GM11168 (cell line): ENCODE results near the gene MAGI2.
"Not testable (repeated sequence)": the region's sequence is repeated elsewhere in the genome, so short reads cannot be mapped to it uniquely, and the experiment has no call there.

Source experiments
- in situ Hi-C: fragments of 300-500 bp; cut with MboI; formaldehyde crosslinking; loops from one replicate; pipeline ENCODE4 v1.12.0; 2022; ENCODE audit warnings: low sequenced_read_pairs; ENCODE audit not compliant: unreplicated experiment

MAGI2 gene

DNA sequence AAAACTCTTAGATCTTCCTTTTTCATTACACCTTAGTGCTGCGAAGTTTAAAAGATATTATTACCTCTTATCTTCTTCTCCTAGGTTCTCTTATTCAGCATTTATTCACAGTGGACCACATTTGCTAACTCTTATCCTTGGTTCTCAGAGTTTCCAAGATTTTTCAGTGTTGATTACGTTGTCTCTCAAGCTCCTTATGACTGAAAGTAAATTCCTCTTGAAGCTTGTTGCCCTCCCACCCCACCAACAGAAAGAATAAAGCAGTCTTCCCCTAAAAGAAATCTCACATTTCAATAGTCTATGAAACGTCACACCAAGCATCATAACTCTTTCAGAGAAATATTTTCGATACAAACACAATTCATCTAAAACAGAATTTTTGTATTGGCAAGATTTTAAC lies 362.5 kb downstream of the MAGI2 start:
- in situ Hi-C loops = no loop called here

DNA sequence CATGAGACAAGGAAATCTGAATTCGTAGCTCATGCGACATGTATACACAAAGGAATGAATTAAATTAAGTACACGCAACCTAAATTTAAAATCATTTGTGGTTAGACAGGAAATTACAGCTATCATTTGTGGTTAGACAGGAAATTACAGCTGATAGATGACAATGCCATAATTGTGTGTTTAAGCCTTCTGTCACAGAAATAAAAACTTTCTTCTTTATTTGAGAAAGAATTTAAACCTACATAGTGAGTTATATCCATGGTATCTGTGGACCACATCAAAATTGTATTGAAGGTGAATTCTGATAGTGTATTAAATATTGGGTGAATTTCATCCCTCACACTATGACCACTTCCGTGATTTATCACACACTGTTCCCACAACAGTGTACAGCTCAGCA lies 362.9 kb downstream of the MAGI2 start:
- in situ Hi-C loops = no loop called here

- in situ Hi-C loops = no loop called here
These were observed 369.0 kb downstream of the MAGI2 start for GRCh38 chr7:79084423-79084822.

GRCh38 chr7:79079919-79080554 lies 373.4 kb downstream of the MAGI2 start:
- in situ Hi-C loops = no loop called here

DNA sequence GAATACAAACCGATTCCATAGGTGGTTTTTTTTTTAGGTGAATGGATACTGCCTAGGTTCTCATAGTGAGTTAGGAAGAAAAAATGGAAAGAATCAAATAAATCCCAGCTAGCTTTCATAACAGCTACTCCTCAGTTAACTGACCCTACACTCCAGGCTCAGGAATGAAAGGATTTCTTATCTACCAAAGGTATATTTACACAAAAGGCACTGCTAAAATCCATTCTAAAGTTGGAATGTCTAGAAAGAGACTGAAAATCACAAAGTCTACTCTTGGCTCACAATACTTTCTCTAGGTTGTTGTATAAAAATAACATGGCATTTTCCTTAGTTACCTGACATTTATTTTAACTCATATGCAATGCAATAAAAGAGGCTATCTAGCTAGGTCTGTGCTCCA lies 375.2 kb downstream of the MAGI2 start:
- in situ Hi-C loops = no loop called here

DNA sequence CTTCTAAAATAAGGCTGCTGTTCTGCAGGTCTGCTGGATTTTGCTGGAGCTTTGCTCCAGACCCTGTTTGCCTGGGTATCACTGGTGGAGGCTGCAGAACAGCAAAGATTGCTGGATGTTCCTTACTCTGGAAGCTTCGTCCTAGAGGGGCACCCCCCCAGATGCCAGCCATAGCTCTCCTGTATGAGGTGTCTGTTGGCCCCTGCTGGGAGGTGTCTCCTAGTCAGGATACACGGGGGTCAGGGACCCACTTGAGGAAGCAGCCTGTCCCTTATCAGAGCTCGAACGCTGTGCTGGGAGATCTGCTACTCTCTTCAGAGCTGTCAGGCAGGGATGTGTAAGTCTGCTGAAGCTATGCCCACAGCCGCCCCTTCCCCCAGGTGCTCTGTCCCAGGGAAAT lies 382.3 kb downstream of the MAGI2 start:
- in situ Hi-C loops = not testable (repeated sequence)

DNA sequence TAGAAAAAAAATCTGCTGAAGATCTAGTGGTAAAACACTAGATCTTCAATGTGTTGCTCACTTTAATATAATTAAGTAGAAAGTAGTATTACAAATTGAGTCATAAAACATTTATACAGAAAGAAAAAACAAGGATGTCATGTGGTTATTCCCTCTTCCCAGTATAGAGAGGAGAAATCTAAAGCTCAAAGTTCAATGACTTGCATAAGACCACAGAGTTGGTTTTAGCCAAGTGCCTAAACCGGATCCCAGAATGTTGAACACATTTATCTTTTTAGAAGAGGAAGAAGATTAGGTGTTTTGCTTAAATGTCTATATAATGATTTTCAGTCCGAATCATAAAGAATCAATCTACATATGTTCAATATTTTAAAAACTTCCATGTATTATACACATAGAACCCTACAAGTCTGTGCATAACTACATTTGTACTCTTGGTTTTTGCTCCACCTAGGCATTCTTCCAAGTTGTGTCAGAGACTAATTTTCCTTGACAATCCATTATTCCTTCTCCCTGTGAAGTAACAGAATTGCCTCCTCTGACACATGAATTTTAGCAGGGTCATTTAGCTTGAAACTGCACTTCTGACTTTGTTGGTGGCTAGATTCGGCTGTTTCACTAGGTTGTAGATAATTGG lies 389.2 kb downstream of the MAGI2 start:
- in situ Hi-C loops = no loop called here

GRCh38 chr7:79063019-79063698 lies 390.3 kb downstream of the MAGI2 start:
- in situ Hi-C loops = no loop called here

DNA sequence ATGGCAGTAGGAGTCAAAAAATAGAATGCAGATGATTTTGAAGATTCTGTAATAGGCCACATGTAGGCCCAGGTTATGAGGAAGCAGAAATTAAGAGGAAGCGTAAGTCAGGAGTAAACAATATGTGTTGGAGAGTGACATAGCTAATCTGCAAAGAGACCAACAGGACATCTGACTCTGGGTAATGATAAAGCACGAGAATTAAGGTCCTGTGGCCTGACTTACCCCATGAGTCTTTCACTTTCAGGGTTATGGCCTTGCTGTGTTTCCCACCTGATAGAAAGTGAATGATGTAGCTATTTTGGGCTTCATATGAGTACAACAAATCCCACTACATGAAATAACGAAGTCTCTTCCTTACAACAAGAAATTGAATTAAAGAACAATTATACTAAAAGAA lies 393.0 kb downstream of the MAGI2 start:
- in situ Hi-C loops = no loop called here

DNA sequence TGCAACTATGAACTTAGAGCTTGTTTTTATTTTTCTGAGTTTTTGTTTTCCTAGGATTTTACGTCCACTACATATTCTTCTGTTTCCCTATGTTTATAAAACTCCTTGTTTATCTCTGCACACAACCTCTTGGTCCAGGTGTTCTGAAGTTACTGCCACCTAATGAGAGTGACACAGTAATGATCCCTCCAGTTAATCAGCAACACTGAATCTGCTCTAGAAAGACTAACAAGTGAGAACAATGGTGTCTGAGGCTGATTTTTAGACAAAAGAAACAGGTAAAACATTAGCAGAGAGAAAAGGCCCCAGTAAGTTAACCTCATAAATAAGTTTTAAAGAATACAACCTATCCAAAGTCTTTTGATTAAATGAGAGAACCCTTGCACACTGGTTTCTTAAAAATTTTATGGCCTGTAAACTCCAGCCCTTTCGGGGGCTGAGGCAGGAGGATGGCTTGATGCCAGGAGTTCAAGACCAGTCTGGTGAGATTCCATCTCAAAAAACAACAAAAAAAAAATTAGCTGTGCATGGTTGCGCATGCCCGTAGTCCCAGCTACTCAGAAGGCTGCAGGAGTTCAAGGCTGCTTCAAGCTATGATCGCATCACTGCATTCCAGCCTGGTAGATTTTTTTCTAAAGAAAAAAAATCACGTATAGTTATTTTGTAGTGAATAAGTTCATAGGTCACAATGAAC lies 397.6 kb downstream of the MAGI2 start:
- in situ Hi-C loops = no loop called here

- in situ Hi-C loops = no loop called here
These were observed 401.6 kb downstream of the MAGI2 start for GRCh38 chr7:79051915-79052314.

DNA sequence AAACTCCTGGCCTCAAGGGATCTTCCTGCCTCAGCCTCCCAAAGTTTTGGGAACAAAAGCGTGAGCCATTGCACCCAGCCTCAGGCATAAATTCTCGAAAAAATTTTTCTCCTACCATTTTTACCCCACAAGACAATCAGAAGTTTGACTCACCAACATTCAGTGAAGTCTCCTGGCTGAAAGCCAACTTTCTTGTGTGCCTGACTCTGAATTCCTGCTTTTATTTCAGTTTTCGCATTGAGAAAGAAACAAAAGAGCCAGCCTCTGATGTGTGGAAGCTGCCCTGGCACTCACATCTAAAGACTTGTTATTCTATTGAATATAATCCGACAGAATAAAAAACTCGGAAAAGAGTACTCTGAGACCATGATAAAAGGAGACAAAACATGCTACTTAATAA lies 402.9 kb downstream of the MAGI2 start:
- in situ Hi-C loops = no loop called here

DNA sequence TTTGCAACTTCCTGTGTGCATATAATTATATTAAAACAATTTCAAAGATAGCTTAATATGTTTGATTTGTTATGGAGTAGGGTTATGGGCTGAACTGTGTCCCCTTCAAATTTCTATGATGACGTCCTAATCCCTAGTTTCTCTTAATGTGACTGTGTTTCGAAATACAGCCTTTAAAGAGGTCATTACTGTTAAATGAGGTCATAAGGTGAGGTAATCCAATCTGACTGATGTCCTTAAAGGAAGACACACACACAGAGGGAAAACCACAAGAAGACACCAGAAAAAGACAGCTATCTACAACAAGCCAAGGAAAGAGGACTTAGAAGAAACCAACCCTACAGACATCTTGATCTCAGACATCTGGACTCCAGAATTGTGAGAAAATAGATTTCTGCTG lies 407.4 kb downstream of the MAGI2 start:
- in situ Hi-C loops = no loop called here

GRCh38 chr7:79037001-79037400 lies 416.5 kb downstream of the MAGI2 start:
- in situ Hi-C loops = no loop called here

GRCh38 chr7:79036356-79036755 lies 417.1 kb downstream of the MAGI2 start:
- in situ Hi-C loops = no loop called here

- in situ Hi-C loops = no loop called here
These were observed 417.6 kb downstream of the MAGI2 start for GRCh38 chr7:79035858-79036257.

DNA sequence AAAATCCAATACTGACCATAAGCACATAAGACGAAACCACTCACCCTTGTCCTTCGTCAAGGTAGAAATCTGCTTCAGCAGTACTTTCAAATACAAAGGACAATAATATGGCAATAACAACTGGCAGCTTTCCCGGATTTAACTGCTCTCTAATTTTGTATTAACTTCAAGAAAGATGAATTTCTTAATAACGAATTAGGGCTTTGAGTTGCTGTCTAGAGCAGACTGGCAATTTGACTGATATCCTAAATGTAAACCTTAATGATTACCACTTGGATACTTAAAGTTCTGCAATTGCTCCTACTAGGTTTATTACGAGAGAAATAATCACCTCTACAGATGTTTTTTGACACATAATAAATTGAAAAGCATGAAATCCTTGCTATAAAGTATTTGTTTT lies 418.7 kb downstream of the MAGI2 start:
- in situ Hi-C loops = no loop called here

- in situ Hi-C loops = not testable (repeated sequence)
These were observed 433.8 kb downstream of the MAGI2 start for GRCh38 chr7:79019711-79020110.

DNA sequence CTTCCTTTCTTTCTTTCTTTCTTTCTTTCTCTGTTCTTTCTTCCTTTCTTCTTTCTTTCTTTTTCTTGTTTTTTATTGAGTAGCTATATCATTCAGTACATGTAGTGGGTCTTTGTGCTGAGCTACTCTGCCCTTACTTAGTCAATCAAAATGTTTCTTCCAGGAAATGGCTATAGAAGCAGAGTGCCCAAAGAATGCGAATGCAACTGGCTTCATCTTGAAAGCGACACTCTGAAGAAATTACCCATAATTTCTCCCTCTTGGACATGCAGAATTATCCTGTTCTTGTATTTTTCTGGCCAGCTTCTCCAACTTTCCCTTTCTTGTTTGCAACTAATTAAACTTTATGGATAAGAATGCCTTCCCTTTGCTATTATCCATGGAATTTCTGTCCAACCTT lies 441.5 kb downstream of the MAGI2 start:
- in situ Hi-C loops = no loop called here

GRCh38 chr7:79009647-79010046 lies 443.8 kb downstream of the MAGI2 start:
- in situ Hi-C loops = no loop called here

GRCh38 chr7:79008786-79009185 lies 444.7 kb downstream of the MAGI2 start:
- in situ Hi-C loops = no loop called here
